Caco-2 (cell line): ENCODE measurements around the gene CNOT10. TPM values are rescaled to one million over a fixed set of nuclear protein-coding genes. Genes with fewer than 3 reads are reported as not detected.
"Not testable (repeated sequence)": the region's sequence is repeated elsewhere in the genome, so short reads cannot be mapped to it uniquely, and the experiment has no call there.

ENCODE experiments used
- BruUV-seq: library from RNA; stranded (reverse); fragments of 400-500 nt; replicated peaks from 2 replicates; lab custom pipeline; 2021; lab: Mats Ljungman, UMichigan
- CTCF ChIA-PET: fragments of 300-600 bp; sonication (Branson Sonifier 250); formaldehyde crosslinking; loops from one replicate; lab custom pipeline; 2022; ENCODE audit warnings: antibody characterized with exemption; lab: Charles Lee
- POLR2A ChIA-PET: fragments of 300-600 bp; sonication (Branson Sonifier 250); formaldehyde crosslinking; loops from one replicate; lab custom pipeline; 2022; ENCODE audit warnings: antibody characterized with exemption; lab: Charles Lee
- DNase-seq, 2 experiments: peaks; one replicate each; pipeline versions ENCODE4 v3.0.0 to v3.0.0-alpha.2; 2020 to 2022
- H3K27me3 ChIP-seq: replicated peaks from 2 replicates; pipeline ENCODE4 v1.6.0; 2011; ENCODE audit warnings: low read length; ENCODE audit not compliant: control insufficient read depth, insufficient read depth
- H3K36me3 ChIP-seq: 2 replicates; pipeline ENCODE4 v1.5.1; 2011; ENCODE audit warnings: low read length; ENCODE audit not compliant: control insufficient read depth, insufficient read depth
- H3K4me1 ChIP-seq: fragments of 250-450 bp; sonication (Bioruptor Pico); 2 replicates; pipeline ENCODE4 v1.5.1; 2020; ENCODE audit warnings: mild to moderate bottlenecking
- H3K4me3 ChIP-seq: 2 replicates; pipeline ENCODE4 v1.5.1; 2011; ENCODE audit warnings: low read depth, mild to moderate bottlenecking, control low read depth, low read length
- H3K9me3 ChIP-seq: fragments of 250-450 bp; sonication (Bioruptor Pico); 2 replicates; pipeline ENCODE4 v1.5.1; 2020; ENCODE audit warnings: mild to moderate bottlenecking, moderate library complexity
- H3K27ac Mint-ChIP-seq: one replicate; pipeline ENCODE4 v1.8.0; 2022; ENCODE audit warnings: mixed read lengths; ENCODE audit not compliant: unreplicated experiment
- H3K27me3 Mint-ChIP-seq: one replicate; pipeline ENCODE4 v1.8.0; 2022; ENCODE audit warnings: mixed read lengths; ENCODE audit not compliant: insufficient read depth, unreplicated experiment
- H3K36me3 Mint-ChIP-seq: one replicate; pipeline ENCODE4 v1.8.0; 2022; ENCODE audit warnings: mild to moderate bottlenecking, mixed read lengths; ENCODE audit not compliant: insufficient read depth, unreplicated experiment
- H3K4me1 Mint-ChIP-seq: one replicate; pipeline ENCODE4 v1.8.0; 2022; ENCODE audit warnings: low read depth, mixed read lengths; ENCODE audit not compliant: unreplicated experiment
- H3K4me3 Mint-ChIP-seq: one replicate; pipeline ENCODE4 v1.8.0; 2022; ENCODE audit warnings: mild to moderate bottlenecking, moderate library complexity, mixed read lengths; ENCODE audit not compliant: unreplicated experiment
- H3K9me3 Mint-ChIP-seq: one replicate; pipeline ENCODE4 v1.8.0; 2022; ENCODE audit warnings: mixed read lengths; ENCODE audit not compliant: unreplicated experiment
- CTCF ChIP-seq, 2 experiments: fragments of 200-600 bp in 1 of 2; IDR thresholded peaks; 1 replicate in 1 of 2; 2 replicates in 1 of 2; pipeline versions ENCODE4 v1.5.1 to v1.8.0; 2011 to 2022; ENCODE audit warnings: antibody characterized with exemption in 1 of 2, control low read depth in 1 of 2, inconsistent platforms in 1 of 2, low read depth in 1 of 2, low read length in 1 of 2, mild to moderate bottlenecking in 1 of 2, moderate library complexity in 1 of 2; ENCODE audit not compliant: insufficient read depth in 1 of 2, severe bottlenecking in 1 of 2, unreplicated experiment in 1 of 2
- intact Hi-C: fragments of 100-400 bp; cut with micrococcal nuclease; formaldehyde crosslinking; loops from one replicate; pipeline ENCODE4 v1.10.0; 2022; ENCODE audit not compliant: unreplicated experiment
- total RNA-seq: library from RNA; stranded (reverse); gene quantifications from 2 replicates; pipeline ENCODE4 v1.2.3, GENCODE V29; 2022

CNOT10 gene
- total RNA-seq, 1 experiment from 2014 or later = 49.5 TPM

GRCh38 chr3:32782407-32782806 is 97.4 kb downstream of the CNOT10 start:
- peak overlapping the region; percentile 58 for H3K27ac Mint-ChIP-seq
- intact Hi-C loops = no loop called here
- H3K4me3 Mint-ChIP-seq = peak overlapping the region; percentile 95
- no peak overlapping the region for H3K4me3 ChIP-seq
- no peaks in the 10 kb centered on the region for H3K27me3 Mint-ChIP-seq
- ChIA-PET POLR2A (no interaction called here), CTCF (interaction anchor here (1.1 to 2.5 kb wide), 3 partner anchors 9 to 63 kb away, joined by 3 to 11 read pairs (median 4); no protein-coding TSS in a partner anchor)
- peaks cover 11% of the 10 kb centered on the region for H3K4me1 ChIP-seq
- H3K4me1 Mint-ChIP-seq = peaks cover 15% of the 10 kb centered on the region
- no peaks in the 10 kb centered on the region for H3K9me3 Mint-ChIP-seq
- no peaks in the 10 kb centered on the region for H3K9me3 ChIP-seq
- no peaks in the 10 kb centered on the region for H3K36me3 ChIP-seq
- DNase-seq = no peak
- no TSS peak for BruUV-seq
- H3K36me3 Mint-ChIP-seq = peaks cover 19% of the 10 kb centered on the region
- no peaks in the 10 kb centered on the region for H3K27me3 ChIP-seq
- TF ChIP-seq CTCF (IDR thresholded peaks at IDR 0.05; ENCODE audit: insufficient read depth in 1 of 2, low read depth in 1 of 2, low read length in 1 of 2, severe bottlenecking in 1 of 2, unreplicated experiment in 1 of 2) = no peak

- peaks cover 45% of the 10 kb centered on the region for H3K4me1 Mint-ChIP-seq
- no peaks in the 10 kb centered on the region for H3K9me3 ChIP-seq
- H3K4me1 ChIP-seq = peaks cover 43% of the 10 kb centered on the region
- TF ChIP-seq CTCF (IDR thresholded peaks at IDR 0.05; ENCODE audit: insufficient read depth in 1 of 2, low read depth in 1 of 2, low read length in 1 of 2, severe bottlenecking in 1 of 2, unreplicated experiment in 1 of 2) = no peak
- H3K36me3 Mint-ChIP-seq = peaks cover 18% of the 10 kb centered on the region
- peak overlapping the region; percentile 56 for H3K4me3 Mint-ChIP-seq
- BruUV-seq = no TSS peak
- H3K27me3 ChIP-seq = no peaks in the 10 kb centered on the region
- ChIA-PET POLR2A (interaction anchor here (0.5 kb wide), 1 partner anchor 25 kb away, joined by 3 read pairs; no protein-coding TSS in a partner anchor), CTCF (interaction anchor here (1.6 kb wide), 1 partner anchor 10 kb away, joined by 11 read pairs; no protein-coding TSS in a partner anchor)
- DNase-seq = peak in 1 of 2 experiments; percentile 34
- intact Hi-C loops = loop anchor here (5.0 kb wide), 1 partner anchor 280 kb away; no protein-coding TSS in a partner anchor
- H3K27me3 Mint-ChIP-seq = no peaks in the 10 kb centered on the region
- no peaks in the 10 kb centered on the region for H3K9me3 Mint-ChIP-seq
- no peak overlapping the region for H3K4me3 ChIP-seq
- no peaks in the 10 kb centered on the region for H3K36me3 ChIP-seq
- peak overlapping the region; percentile 76 for H3K27ac Mint-ChIP-seq
These were observed 106.8 kb downstream of the CNOT10 start for GRCh38 chr3:32791833-32792232.

- peak overlapping the region; percentile 8 for H3K4me3 Mint-ChIP-seq
- H3K36me3 Mint-ChIP-seq = peaks cover 18% of the 10 kb centered on the region
- H3K27ac Mint-ChIP-seq = peak overlapping the region; percentile 55
- intact Hi-C loops = loop anchor here (1.0 to 5.0 kb wide), 4 partner anchors 13 to 278 kb away; partner anchors contain the start of gene TRIM71
- TF ChIP-seq CTCF (IDR thresholded peaks at IDR 0.05; ENCODE audit: insufficient read depth in 1 of 2, low read depth in 1 of 2, low read length in 1 of 2, severe bottlenecking in 1 of 2, unreplicated experiment in 1 of 2) = no peak
- peak; percentile 83 to 87 for DNase-seq
- Histone ChIP-seq H3K36me3 (no peaks in the 10 kb centered on the region; the same call in 1 of the 2 replicates), H3K4me1 (peaks cover 43% of the 10 kb centered on the region), H3K4me3 (no peak overlapping the region), H3K27me3 (no peaks in the 10 kb centered on the region), H3K9me3 (no peaks in the 10 kb centered on the region)
- no peaks in the 10 kb centered on the region for H3K27me3 Mint-ChIP-seq
- H3K4me1 Mint-ChIP-seq = peaks cover 39% of the 10 kb centered on the region
- H3K9me3 Mint-ChIP-seq = no peaks in the 10 kb centered on the region
- CTCF ChIA-PET = interaction anchor here (1.0 kb wide), 1 partner anchor 14 kb away, joined by 4 read pairs; no protein-coding TSS in a partner anchor
- POLR2A ChIA-PET = no interaction called here
- no TSS peak for BruUV-seq
These were observed 109.7 kb downstream of the CNOT10 start for GRCh38 chr3:32794487-32795308.

GRCh38 chr3:32796384-32796950 is 111.5 kb downstream of the CNOT10 start:
- CTCF ChIA-PET = not testable (repeated sequence)

More at GRCh38 chr3:32796384-32796950, 111.5 kb downstream of the CNOT10 start:
- intact Hi-C loops, BruUV-seq, H3K36me3 ChIP-seq, DNase-seq, POLR2A ChIA-PET, H3K9me3 Mint-ChIP-seq, H3K9me3 ChIP-seq, H3K4me3 ChIP-seq, H3K27me3 Mint-ChIP-seq, H3K27me3 ChIP-seq: not testable (repeated sequence)
- peak overlapping the region; percentile 79 for H3K27ac Mint-ChIP-seq
- peaks cover 18% of the 10 kb centered on the region for H3K36me3 Mint-ChIP-seq
- peak overlapping the region; percentile 19 for H3K4me3 Mint-ChIP-seq
- peaks cover 45% of the 10 kb centered on the region for H3K4me1 Mint-ChIP-seq
- peaks cover 38% of the 10 kb centered on the region for H3K4me1 ChIP-seq
